A549 (cell line): ENCODE data around the gene RNU6-9. TPM values are rescaled to one million over a fixed set of nuclear protein-coding genes. Genes with fewer than 3 reads are reported as not detected.
A peak's percentile ranks its signal among the peaks of the same experiment; 100 is the strongest.

ENCODE experiments used
- ATAC-seq, 2 experiments: fragments of 200-7000 bp in 1 of 2; fragments of >200 bp in 1 of 2; cut with Nextera tagmentation in 1 of 2; cut with Tn5 transposase in 1 of 2; 3 replicates each; pipeline versions ENCODE4 v1.8.0 to v1.9.1; 2018 to 2020; ENCODE audit warnings: mild to moderate bottlenecking in 1 of 2, moderate library complexity in 1 of 2
- CTCF ChIA-PET: fragments of 300-600 bp; sonication (Branson Sonifier 250); formaldehyde crosslinking; extraction: SDS; loops from one replicate; lab custom pipeline; 2021; ENCODE audit warnings: antibody characterized with exemption, inconsistent platforms; lab: Yijun Ruan, JAX
- POLR2A ChIA-PET: fragments of 350-600 bp; formaldehyde crosslinking; extraction: SDS; loops from one replicate; lab custom pipeline; 2021; ENCODE audit warnings: antibody characterized with exemption, inconsistent platforms; lab: Yijun Ruan, JAX
- DNase-seq, 2 experiments: peaks; one replicate each; pipeline versions ENCODE4 v3.0.0 to v3.0.0-alpha.2; 2011 to 2016; ENCODE audit warnings: low read depth in 1 of 2, low spot score in 1 of 2
- FAIRE-seq: peaks from 2 replicates; lab custom pipeline; 2011; peaks lifted over from hg19 to GRCh38; lab: Jason Lieb, UNC
- H3K27ac ChIP-seq, 2 experiments: fragments of >200 bp; sonication (Bioruptor Twin); formaldehyde crosslinking; 3 replicates each; pipeline ENCODE4 v1.5.1; 2016 to 2017
- H3K4me1 ChIP-seq: fragments of >200 bp; sonication (Bioruptor Twin); formaldehyde crosslinking; 3 replicates; pipeline ENCODE4 v1.6.1; 2016
- H3K4me2 ChIP-seq: fragments of >200 bp; sonication (Bioruptor Twin); formaldehyde crosslinking; 3 replicates; pipeline ENCODE4 v1.6.1; 2016
- H3K4me3 ChIP-seq: fragments of >200 bp; sonication (Bioruptor Twin); formaldehyde crosslinking; 3 replicates; pipeline ENCODE4 v1.5.1; 2016
- H3K9me3 ChIP-seq: fragments of >200 bp; sonication (Bioruptor Twin); formaldehyde crosslinking; 3 replicates; pipeline ENCODE4 v1.6.1; 2016
- ATOH8 ChIP-seq: fragments of 250-450 bp; sonication (Bioruptor Pico); IDR thresholded peaks from 2 replicates; pipeline ENCODE4 v1.5.0; 2020; ENCODE audit warnings: low read depth, mild to moderate bottlenecking, moderate library complexity
- CEBPB ChIP-seq, 2 experiments: fragments of >200 bp in 1 of 2; sonication (Bioruptor Twin) in 1 of 2; formaldehyde crosslinking in 1 of 2; IDR thresholded peaks; 2 replicates each; pipeline ENCODE4 v1.6.1; 2012 to 2016
- EHF ChIP-seq: fragments of 250-450 bp; sonication (Bioruptor Pico); IDR thresholded peaks from 2 replicates; pipeline ENCODE4 v1.5.0; 2020; ENCODE audit warnings: mild to moderate bottlenecking
- EHMT2 ChIP-seq: fragments of 200-600 bp; sonication (generic); IDR thresholded peaks from 2 replicates; pipeline ENCODE4 v1.6.1; 2016; ENCODE audit warnings: antibody characterized with exemption, low read depth, mild to moderate bottlenecking, moderate library complexity
- FOSL2 ChIP-seq, 2 experiments: fragments of 450-650 bp in 1 of 2; fragments of >200 bp in 1 of 2; sonication (Bioruptor Twin) in 1 of 2; formaldehyde crosslinking; IDR thresholded peaks; 2 replicates each; pipeline versions ENCODE4 v1.5.0 to v1.6.1; 2016 to 2020; ENCODE audit warnings: mild to moderate bottlenecking in 1 of 2, moderate library complexity in 1 of 2
- HEYL ChIP-seq: fragments of 250-450 bp; sonication (Bioruptor Pico); IDR thresholded peaks from 2 replicates; pipeline ENCODE4 v1.8.0; 2021; ENCODE audit warnings: mild to moderate bottlenecking, moderate library complexity
- HOXB13 ChIP-seq: fragments of 250-450 bp; sonication (Bioruptor Pico); IDR thresholded peaks from 2 replicates; pipeline ENCODE4 v1.5.0; 2020; ENCODE audit warnings: low read depth, mild to moderate bottlenecking, moderate library complexity
- HOXB5 ChIP-seq: fragments of 250-450 bp; sonication (Bioruptor Pico); IDR thresholded peaks from 2 replicates; pipeline ENCODE4 v1.5.0; 2020; ENCODE audit warnings: mild to moderate bottlenecking, moderate library complexity
- KDM1A ChIP-seq: fragments of 200-600 bp; sonication (generic); IDR thresholded peaks from 2 replicates; pipeline ENCODE4 v1.6.1; 2016; ENCODE audit warnings: low read depth, mild to moderate bottlenecking
- POLR2A ChIP-seq: IDR thresholded peaks from 2 replicates; pipeline ENCODE4 v1.6.1; 2012; ENCODE audit warnings: mild to moderate bottlenecking, low read length
- POLR2AphosphoS2 ChIP-seq: conservative IDR thresholded peaks from 2 replicates; pipeline ENCODE4 v1.6.1; 2012; ENCODE audit warnings: low read length, improper control_type of control experiment, inconsistent platforms
- RAD21 ChIP-seq, 2 experiments: fragments of >200 bp in 1 of 2; sonication (Bioruptor Twin) in 1 of 2; formaldehyde crosslinking in 1 of 2; IDR thresholded peaks in 1 of 2; conservative IDR thresholded peaks in 1 of 2; 2 replicates in 1 of 2; 3 replicates in 1 of 2; pipeline ENCODE4 v1.6.1; 2012 to 2018; ENCODE audit warnings: inconsistent platforms in 1 of 2
- RCOR1 ChIP-seq: fragments of 150-350 bp; IDR thresholded peaks from 2 replicates; pipeline ENCODE4 v1.6.1; 2014; ENCODE audit warnings: antibody characterized with exemption, low read length, low read depth
- RNF2 ChIP-seq: fragments of 200-600 bp; sonication (generic); IDR thresholded peaks from 2 replicates; pipeline ENCODE4 v1.6.1; 2016; ENCODE audit warnings: low read depth, mild to moderate bottlenecking, antibody characterized with exemption, moderate library complexity, borderline replicate concordance
- SMC3 ChIP-seq: fragments of >200 bp; sonication (Bioruptor Twin); formaldehyde crosslinking; IDR thresholded peaks from 3 replicates; pipeline ENCODE4 v1.6.1; 2018; ENCODE audit warnings: inconsistent platforms
- SREBF2 ChIP-seq: fragments of 450-650 bp; IDR thresholded peaks from 2 replicates; pipeline ENCODE4 v1.6.1; 2014; ENCODE audit warnings: mild to moderate bottlenecking, moderate library complexity
- ZC3H11A ChIP-seq: fragments of 450-650 bp; IDR thresholded peaks from 2 replicates; pipeline ENCODE4 v1.6.1; 2014; ENCODE audit warnings: antibody characterized with exemption, mild to moderate bottlenecking
- ZFP36 ChIP-seq: fragments of 450-650 bp; IDR thresholded peaks from 2 replicates; pipeline ENCODE4 v1.6.1; 2014; ENCODE audit warnings: borderline replicate concordance; ENCODE audit not compliant: partially characterized antibody
- WGBS: methylation state at CpG from one replicate; pipeline ENCODE4 v1.1.6; 2017; ENCODE audit errors: missing lambda C conversion rate; 5-methylcytosine and 5-hydroxymethylcytosine counted together
- polyA plus RNA-seq, 4 experiments: library from polyadenylated mRNA; depleted of rRNA in 3 of 4; stranded (reverse); fragments of >200 nt; fragmentation: RNase III in 1 of 4; extraction: RNeasy Plus Mini Kit Qiagen cat#74134 plus additional on column Dnase treatment in 1 of 4; gene quantifications; 2 replicates in 3 of 4; 3 replicates in 1 of 4; pipeline ENCODE4 v1.2.3, GENCODE V29; 2011 to 2017
- TF ChIP-seq, protein P1 (sequence below): IDR thresholded peaks from 2 replicates; pipeline ENCODE4 v1.6.1; 2012; ENCODE audit warnings: low read depth, borderline replicate concordance

RNU6-9 gene
- polyA plus RNA-seq, 2 of the 4 experiments (the other 2 are of a cell fraction): not detected

DNA sequence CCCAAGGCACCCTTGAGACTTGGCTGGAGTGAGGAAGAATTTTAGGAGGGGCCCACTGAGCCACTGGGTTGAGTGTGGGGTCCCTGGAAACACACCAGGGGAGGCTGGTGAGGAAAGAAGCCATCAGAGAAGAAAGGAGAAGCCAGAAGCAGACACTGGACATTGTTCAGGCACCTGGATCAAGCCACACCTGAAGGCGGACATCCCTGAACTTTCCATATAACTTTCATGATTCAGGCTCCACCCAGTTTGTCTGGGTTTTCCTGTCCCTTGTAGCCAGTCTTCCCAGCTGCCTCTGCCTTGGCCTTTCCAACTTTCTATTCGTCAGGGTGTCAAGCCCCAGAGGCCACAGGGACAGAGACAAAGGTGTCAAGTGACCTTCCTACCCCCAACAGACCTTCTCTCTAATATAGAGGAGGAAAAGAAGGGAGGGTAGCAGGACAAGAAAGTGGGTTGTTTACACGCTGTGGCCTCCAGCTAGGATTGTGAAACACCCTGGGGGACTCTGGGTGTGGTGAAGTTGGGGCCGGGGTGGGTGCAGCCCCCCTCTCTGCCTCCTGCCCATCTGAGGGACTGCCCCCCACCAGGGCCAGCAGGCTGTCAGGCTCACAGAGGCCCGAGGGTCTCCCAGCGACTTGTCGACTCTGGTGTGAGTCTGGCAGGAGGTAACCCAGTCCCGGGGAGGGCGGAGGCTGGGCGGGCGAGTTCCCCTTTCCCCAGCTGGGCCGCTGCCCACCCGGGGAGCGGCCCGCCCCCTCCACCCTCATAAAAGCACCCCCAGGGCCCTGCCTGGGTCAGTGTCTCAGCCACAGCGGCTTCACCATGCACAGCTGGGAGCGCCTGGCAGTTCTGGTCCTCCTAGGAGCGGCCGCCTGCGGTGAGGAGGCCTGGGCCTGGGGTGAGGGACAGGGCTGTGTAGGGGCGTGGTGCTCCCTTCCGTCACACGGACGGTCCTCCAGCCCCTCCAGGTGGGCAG is 34.1 kb upstream of the RNU6-9 start, which contains the start of gene CFD:
TSS of gene CFD (plus strand) at position 797 of the 976 bp plus-strand sequence. CDS start at position 823, 26 bp downstream.
- peak within 1 kb of the TSS; percentile 76 for H3K4me2 ChIP-seq
- H3K9me3 ChIP-seq: no peaks in the 10 kb centered on the region
- peak within 1 kb of the TSS; percentile 87 to 97 for H3K27ac ChIP-seq
- peaks cover 19% of the 10 kb centered on the region for H3K4me1 ChIP-seq
- ChIA-PET POLR2A (no interaction called here), CTCF (interaction anchor here (0.8 to 2.1 kb wide), 4 partner anchors 8 to 64 kb away, joined by 3 to 5 read pairs (median 4); no protein-coding TSS in a partner anchor)
- WGBS: 26% methylated on average over 10 of the region's 24 CpGs
- DNase-seq (no peak), FAIRE-seq (no peak), ATAC-seq (peak; percentile 21 to 37; a peak in 3 of 6 replicates)
- H3K4me3 ChIP-seq: peak within 1 kb of the TSS; percentile 80
- TF ChIP-seq ZC3H11A (no peak), CEBPB (IDR thresholded peaks at IDR 0.05) (peak; percentile 20 to 65; a peak in 2 of 4 replicates), POLR2A (peak; percentile 27; the same call in 1 of the 2 replicates)

DNA sequence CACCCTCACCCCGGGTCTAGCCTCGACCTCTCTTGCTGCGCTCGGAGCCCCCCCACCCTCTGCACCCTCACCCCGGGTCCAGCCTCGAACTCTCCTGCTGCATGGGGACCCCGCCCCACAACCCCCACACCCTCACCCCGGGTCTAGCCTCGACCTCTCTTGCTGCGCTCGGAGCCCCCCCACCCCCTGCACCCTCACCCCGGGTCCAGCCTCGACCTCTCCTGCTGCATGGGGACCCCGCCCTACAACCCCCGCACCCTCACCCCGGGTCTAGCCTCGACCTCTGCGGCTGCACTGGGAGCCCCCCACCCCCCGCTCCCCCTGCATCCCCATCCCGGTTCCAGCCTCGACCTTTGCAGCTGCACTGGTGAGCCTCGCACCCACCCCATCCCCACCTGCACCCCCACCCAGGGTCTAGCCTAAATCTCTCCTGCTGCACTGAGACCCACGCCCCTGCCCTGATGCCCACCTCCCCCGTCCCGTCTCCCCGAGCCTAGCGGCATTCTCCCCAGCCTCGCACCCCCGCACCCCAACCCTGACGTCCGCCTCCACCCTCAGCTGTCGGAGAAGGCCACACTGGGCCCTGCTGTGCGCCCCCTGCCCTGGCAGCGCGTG is 32.0 kb upstream of the RNU6-9 start:
- DNase-seq (no peak), ATAC-seq (no peak; a peak in 1 of 6 replicates), FAIRE-seq (no peak)
- ChIA-PET POLR2A (no interaction called here), CTCF (interaction anchor here (1.2 kb wide), 1 partner anchor 10 kb away, joined by 3 read pairs; no protein-coding TSS in a partner anchor)
- peaks cover 19% of the 10 kb centered on the region for H3K4me1 ChIP-seq
- peak overlapping the region; percentile 80 for H3K4me3 ChIP-seq
- TF ChIP-seq POLR2A (no peak), EHMT2 (no peak), POLR2AphosphoS2 (no peak), SREBF2 (no peak), KDM1A (no peak), RAD21 (conservative IDR thresholded peaks at IDR 0.05 in 1 of 2, IDR thresholded peaks at IDR 0.05 in 1 of 2) (no peak), RCOR1 (no peak), HEYL (no peak), ZFP36 (no peak), HOXB5 (CRISPR knock-in tag) (no peak), ATOH8 (CRISPR knock-in tag) (no peak), SMC3 (no peak), EHF (no peak), FOSL2 (IDR thresholded peaks at IDR 0.05) (no peak), FOSL2 (CRISPR knock-in tag; IDR thresholded peaks at IDR 0.05) (no peak), HOXB13 (CRISPR knock-in tag) (no peak), RNF2 (no peak)
- TF ChIP-seq, protein P1, sequence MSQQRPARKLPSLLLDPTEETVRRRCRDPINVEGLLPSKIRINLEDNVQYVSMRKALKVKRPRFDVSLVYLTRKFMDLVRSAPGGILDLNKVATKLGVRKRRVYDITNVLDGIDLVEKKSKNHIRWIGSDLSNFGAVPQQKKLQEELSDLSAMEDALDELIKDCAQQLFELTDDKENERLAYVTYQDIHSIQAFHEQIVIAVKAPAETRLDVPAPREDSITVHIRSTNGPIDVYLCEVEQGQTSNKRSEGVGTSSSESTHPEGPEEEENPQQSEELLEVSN: no peak
- peak overlapping the region; percentile 76 for H3K4me2 ChIP-seq
- no peaks in the 10 kb centered on the region for H3K9me3 ChIP-seq
- 80% methylated on average over 1 of the region's 35 CpGs for WGBS
- H3K27ac ChIP-seq: peak overlapping the region; percentile 87 to 97
